GM12878 (cell line): ENCODE data around the gene SGCD. TPM values are rescaled to one million over a fixed set of nuclear protein-coding genes. Genes with fewer than 3 reads are reported as not detected.

Experiments used
- EZH2 ChIP-seq: IDR thresholded peaks from 2 replicates; pipeline ENCODE4 v1.6.1; 2012; ENCODE audit warnings: low read depth, mild to moderate bottlenecking, control low read depth, inconsistent platforms, low read length, borderline replicate concordance; ENCODE audit not compliant: control insufficient read depth
- FOS ChIP-seq: IDR thresholded peaks from 3 replicates; pipeline ENCODE4 v1.6.1; 2011; ENCODE audit warnings: borderline replicate concordance; ENCODE audit not compliant: insufficient read length; ENCODE audit errors: extremely low read depth
- PAX8 ChIP-seq: fragments of 450-650 bp; IDR thresholded peaks from 2 replicates; pipeline ENCODE4 v1.6.1; 2017; ENCODE audit warnings: mild to moderate bottlenecking, moderate library complexity
- SMAD1 ChIP-seq: fragments of 450-650 bp; IDR thresholded peaks from 2 replicates; pipeline ENCODE4 v1.6.1; 2018; ENCODE audit warnings: mild to moderate bottlenecking, low read depth; ENCODE audit not compliant: partially characterized antibody
- YY1 ChIP-seq: IDR thresholded peaks from 2 replicates; pipeline ENCODE4 v1.6.1; 2011; ENCODE audit warnings: low read depth, mild to moderate bottlenecking, low read length
- polyA plus RNA-seq, 11 experiments: library from polyadenylated mRNA; depleted of rRNA in 4 of 11; unstranded in 6 of 11; stranded (reverse) in 5 of 11; fragments of >200 nt; fragmentation: Nextera tagmentation in 4 of 11; fragmentation: Illumina TruSeq in 1 of 11; extraction: Ambion mirVana in 4 of 11; extraction: Trizol in 1 of 11; gene quantifications; 1 replicate in 1 of 11; 2 replicates in 10 of 11; pipeline versions ENCODE4 v1.2.1 to v1.2.3, GENCODE V29; 2011 to 2016; ENCODE audit warnings: inconsistent platforms in 2 of 11, missing spikeins in 2 of 11, low read depth in 1 of 11
- total RNA-seq, 4 experiments: library from RNA; depleted of rRNA in 3 of 4; stranded (reverse); fragments of >200 nt in 3 of 4; fragmentation: Illumina TruSeq in 1 of 4; extraction: Trizol in 1 of 4; gene quantifications; 2 replicates each; pipeline versions ENCODE4 v1.2.1 to v1.2.3, GENCODE V29; 2013 to 2021
- TF ChIP-seq, protein P1 (sequence below): fragments of 450-650 bp; IDR thresholded peaks from 2 replicates; pipeline ENCODE4 v1.6.1; 2017; ENCODE audit warnings: mild to moderate bottlenecking
- TF ChIP-seq, protein P2 (sequence below), 3 experiments: IDR thresholded peaks in 2 of 3; conservative IDR thresholded peaks in 1 of 3; 2 replicates each; pipeline ENCODE4 v1.5.1; 2011; ENCODE audit warnings: low read depth in 3 of 3, low read length in 3 of 3, mild to moderate bottlenecking in 3 of 3, control low read depth in 2 of 3, moderate library complexity in 2 of 3, inconsistent platforms in 1 of 3, mixed read lengths in 1 of 3; ENCODE audit not compliant: control insufficient read depth in 2 of 3, insufficient read depth in 1 of 3; ENCODE audit errors: extremely low read depth in 1 of 3
- TF ChIP-seq, protein P3 (sequence below): fragments of 450-650 bp; IDR thresholded peaks from 2 replicates; pipeline ENCODE4 v1.6.1; 2017; ENCODE audit warnings: mild to moderate bottlenecking, moderate library complexity

Gene SGCD
- total and polyA plus RNA-seq, 10 of the 15 experiments (the other 5 are each of a cell fraction or from before 2014, with no cell fraction given), result 0.06 TPM; not detected in 9

DNA sequence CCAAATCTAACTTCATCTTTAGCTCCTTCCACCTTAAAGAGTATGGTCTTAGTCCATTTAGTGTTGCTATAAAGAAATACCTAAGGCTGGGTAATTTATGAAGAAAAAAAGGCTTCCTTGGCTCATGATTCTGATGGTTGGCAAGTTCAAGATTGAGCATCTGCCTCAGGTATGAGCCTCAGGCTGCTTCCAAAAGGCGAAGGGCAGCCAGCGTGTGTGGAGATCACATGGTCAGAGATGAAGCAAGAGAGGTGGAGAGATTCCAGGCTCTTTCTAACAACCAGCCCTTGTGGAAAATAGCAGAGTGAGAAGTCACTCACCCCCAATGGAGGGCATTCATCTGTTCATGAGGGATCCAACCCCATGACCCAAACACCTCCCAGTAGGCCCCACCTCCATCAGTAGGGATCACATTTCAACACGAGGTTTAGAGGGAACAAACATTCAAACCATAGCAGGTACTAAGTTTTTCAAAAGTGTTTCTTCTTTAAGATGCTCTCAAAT is 225.9 kb downstream of the SGCD start (continued):
- TF ChIP-seq FOS (no peak), YY1 (no peak), EZH2 (no peak), PAX8 (no peak), SMAD1 (no peak)
- TF ChIP-seq, protein P1, sequence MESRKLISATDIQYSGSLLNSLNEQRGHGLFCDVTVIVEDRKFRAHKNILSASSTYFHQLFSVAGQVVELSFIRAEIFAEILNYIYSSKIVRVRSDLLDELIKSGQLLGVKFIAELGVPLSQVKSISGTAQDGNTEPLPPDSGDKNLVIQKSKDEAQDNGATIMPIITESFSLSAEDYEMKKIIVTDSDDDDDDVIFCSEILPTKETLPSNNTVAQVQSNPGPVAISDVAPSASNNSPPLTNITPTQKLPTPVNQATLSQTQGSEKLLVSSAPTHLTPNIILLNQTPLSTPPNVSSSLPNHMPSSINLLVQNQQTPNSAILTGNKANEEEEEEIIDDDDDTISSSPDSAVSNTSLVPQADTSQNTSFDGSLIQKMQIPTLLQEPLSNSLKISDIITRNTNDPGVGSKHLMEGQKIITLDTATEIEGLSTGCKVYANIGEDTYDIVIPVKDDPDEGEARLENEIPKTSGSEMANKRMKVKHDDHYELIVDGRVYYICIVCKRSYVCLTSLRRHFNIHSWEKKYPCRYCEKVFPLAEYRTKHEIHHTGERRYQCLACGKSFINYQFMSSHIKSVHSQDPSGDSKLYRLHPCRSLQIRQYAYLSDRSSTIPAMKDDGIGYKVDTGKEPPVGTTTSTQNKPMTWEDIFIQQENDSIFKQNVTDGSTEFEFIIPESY, result no peak
- TF ChIP-seq, protein P2, sequence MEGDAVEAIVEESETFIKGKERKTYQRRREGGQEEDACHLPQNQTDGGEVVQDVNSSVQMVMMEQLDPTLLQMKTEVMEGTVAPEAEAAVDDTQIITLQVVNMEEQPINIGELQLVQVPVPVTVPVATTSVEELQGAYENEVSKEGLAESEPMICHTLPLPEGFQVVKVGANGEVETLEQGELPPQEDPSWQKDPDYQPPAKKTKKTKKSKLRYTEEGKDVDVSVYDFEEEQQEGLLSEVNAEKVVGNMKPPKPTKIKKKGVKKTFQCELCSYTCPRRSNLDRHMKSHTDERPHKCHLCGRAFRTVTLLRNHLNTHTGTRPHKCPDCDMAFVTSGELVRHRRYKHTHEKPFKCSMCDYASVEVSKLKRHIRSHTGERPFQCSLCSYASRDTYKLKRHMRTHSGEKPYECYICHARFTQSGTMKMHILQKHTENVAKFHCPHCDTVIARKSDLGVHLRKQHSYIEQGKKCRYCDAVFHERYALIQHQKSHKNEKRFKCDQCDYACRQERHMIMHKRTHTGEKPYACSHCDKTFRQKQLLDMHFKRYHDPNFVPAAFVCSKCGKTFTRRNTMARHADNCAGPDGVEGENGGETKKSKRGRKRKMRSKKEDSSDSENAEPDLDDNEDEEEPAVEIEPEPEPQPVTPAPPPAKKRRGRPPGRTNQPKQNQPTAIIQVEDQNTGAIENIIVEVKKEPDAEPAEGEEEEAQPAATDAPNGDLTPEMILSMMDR (IDR thresholded peaks at IDR 0.05 in 2 of 3, conservative IDR thresholded peaks at IDR 0.05 in 1 of 3; ENCODE audit: control insufficient read depth in 2 of 3, extremely low read depth in 1 of 3, insufficient read depth in 1 of 3, low read depth in 3 of 3, low read length in 3 of 3), result no peak
- TF ChIP-seq, protein P3, sequence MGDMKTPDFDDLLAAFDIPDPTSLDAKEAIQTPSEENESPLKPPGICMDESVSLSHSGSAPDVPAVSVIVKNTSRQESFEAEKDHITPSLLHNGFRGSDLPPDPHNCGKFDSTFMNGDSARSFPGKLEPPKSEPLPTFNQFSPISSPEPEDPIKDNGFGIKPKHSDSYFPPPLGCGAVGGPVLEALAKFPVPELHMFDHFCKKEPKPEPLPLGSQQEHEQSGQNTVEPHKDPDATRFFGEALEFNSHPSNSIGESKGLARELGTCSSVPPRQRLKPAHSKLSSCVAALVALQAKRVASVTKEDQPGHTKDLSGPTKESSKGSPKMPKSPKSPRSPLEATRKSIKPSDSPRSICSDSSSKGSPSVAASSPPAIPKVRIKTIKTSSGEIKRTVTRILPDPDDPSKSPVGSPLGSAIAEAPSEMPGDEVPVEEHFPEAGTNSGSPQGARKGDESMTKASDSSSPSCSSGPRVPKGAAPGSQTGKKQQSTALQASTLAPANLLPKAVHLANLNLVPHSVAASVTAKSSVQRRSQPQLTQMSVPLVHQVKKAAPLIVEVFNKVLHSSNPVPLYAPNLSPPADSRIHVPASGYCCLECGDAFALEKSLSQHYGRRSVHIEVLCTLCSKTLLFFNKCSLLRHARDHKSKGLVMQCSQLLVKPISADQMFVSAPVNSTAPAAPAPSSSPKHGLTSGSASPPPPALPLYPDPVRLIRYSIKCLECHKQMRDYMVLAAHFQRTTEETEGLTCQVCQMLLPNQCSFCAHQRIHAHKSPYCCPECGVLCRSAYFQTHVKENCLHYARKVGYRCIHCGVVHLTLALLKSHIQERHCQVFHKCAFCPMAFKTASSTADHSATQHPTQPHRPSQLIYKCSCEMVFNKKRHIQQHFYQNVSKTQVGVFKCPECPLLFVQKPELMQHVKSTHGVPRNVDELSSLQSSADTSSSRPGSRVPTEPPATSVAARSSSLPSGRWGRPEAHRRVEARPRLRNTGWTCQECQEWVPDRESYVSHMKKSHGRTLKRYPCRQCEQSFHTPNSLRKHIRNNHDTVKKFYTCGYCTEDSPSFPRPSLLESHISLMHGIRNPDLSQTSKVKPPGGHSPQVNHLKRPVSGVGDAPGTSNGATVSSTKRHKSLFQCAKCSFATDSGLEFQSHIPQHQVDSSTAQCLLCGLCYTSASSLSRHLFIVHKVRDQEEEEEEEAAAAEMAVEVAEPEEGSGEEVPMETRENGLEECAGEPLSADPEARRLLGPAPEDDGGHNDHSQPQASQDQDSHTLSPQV, result no peak
- TF ChIP-seq, all 136 proteins: peak for 0
